ENCODE results near the gene IQUB.
"Not testable (repeated sequence)": the region's sequence is repeated elsewhere in the genome, so short reads cannot be mapped to it uniquely, and the experiment has no call there.

Gene IQUB

DNA sequence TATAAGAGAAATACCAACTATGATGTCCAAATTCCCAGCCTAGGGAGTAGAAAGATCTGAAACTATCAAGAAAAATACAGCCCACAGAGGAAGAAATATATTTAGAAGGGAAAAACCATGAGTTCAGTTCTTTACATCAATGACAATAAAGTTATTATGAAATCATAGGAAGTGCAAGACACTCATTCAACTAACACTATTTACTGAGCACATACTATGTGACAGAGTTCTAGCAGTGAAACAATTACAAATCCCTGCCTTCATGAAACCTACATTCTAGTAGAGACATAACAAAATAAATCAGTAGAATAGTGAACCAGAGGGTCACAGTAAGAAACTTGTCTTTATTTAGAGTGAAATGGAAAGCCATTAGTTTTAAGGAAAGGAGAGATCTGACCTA, 21.1 kb upstream of the IQUB start:
- Histone ChIP-seq H3K9me3 (ENCODE audit: insufficient read depth, low read length) (no peaks in the 10 kb centered on the region), H3F3A (ENCODE audit: insufficient read depth) (no peaks in the 10 kb centered on the region), H3K9me2 (replicated peaks; ENCODE audit: insufficient read depth, low read length) (no peaks in the 10 kb centered on the region), H3K27me3 (ENCODE audit: low read length) (no peaks in the 10 kb centered on the region), H3K79me2 (ENCODE audit: insufficient read depth, low read length) (peaks cover 16% of the 10 kb centered on the region), H3K9ac (ENCODE audit: low read length) (no peak overlapping the region), H3K4me3 (ENCODE audit: insufficient read depth, low read length, poor library complexity, severe bottlenecking) (no peak overlapping the region), H2AFZ (ENCODE audit: low read depth, low read length, severe bottlenecking) (no peak overlapping the region), H4K20me1 (ENCODE audit: low read depth, low read length) (no peaks in the 10 kb centered on the region), H3K36me3 (ENCODE audit: low read length) (no peaks in the 10 kb centered on the region), H3K27ac (ENCODE audit: low read depth, low read length) (no peak overlapping the region), H3K4me2 (ENCODE audit: low read depth, low read length, poor library complexity, severe bottlenecking) (peak overlapping the region; percentile 81)
- TF ChIP-seq EZH2phosphoT487 (conservative IDR thresholded peaks at IDR 0.05; ENCODE audit: low read length): no peak
- TF ChIP-seq, protein P1, sequence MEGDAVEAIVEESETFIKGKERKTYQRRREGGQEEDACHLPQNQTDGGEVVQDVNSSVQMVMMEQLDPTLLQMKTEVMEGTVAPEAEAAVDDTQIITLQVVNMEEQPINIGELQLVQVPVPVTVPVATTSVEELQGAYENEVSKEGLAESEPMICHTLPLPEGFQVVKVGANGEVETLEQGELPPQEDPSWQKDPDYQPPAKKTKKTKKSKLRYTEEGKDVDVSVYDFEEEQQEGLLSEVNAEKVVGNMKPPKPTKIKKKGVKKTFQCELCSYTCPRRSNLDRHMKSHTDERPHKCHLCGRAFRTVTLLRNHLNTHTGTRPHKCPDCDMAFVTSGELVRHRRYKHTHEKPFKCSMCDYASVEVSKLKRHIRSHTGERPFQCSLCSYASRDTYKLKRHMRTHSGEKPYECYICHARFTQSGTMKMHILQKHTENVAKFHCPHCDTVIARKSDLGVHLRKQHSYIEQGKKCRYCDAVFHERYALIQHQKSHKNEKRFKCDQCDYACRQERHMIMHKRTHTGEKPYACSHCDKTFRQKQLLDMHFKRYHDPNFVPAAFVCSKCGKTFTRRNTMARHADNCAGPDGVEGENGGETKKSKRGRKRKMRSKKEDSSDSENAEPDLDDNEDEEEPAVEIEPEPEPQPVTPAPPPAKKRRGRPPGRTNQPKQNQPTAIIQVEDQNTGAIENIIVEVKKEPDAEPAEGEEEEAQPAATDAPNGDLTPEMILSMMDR (IDR thresholded peaks at IDR 0.05; ENCODE audit: insufficient read depth, low read length, poor library complexity, severe bottlenecking): no peak

DNA sequence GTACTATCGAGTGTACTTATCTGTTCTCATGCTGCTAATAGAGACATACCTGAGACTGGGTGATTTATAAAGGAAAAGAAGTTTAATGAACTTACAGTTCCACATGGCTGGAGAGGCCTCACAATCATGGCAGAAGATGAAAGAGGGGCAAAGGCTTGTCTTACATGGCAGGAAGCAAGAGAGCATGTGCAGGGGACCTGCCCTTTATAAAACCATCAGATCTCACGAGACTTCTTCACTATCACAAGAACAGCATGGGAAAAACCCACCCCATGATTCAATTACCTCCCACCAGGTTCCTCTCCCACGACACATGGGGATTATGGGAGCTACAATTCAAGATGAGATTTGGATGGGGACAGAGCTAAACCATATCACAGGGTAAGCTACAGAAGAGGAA, 18.8 kb upstream of the IQUB start:
- Histone ChIP-seq H3K27me3 (ENCODE audit: low read length) (no peaks in the 10 kb centered on the region), H3K36me3 (ENCODE audit: low read length) (peaks cover 10% of the 10 kb centered on the region; the same call in 1 of the 2 replicates), H3K9me2 (replicated peaks; ENCODE audit: insufficient read depth, low read length) (no peaks in the 10 kb centered on the region), H3K4me2 (ENCODE audit: low read depth, low read length, poor library complexity, severe bottlenecking) (no peak overlapping the region), H3K27ac (ENCODE audit: low read depth, low read length) (no peak overlapping the region), H3K9ac (ENCODE audit: low read length) (no peak overlapping the region), H3F3A (ENCODE audit: insufficient read depth) (no peaks in the 10 kb centered on the region), H2AFZ (ENCODE audit: low read depth, low read length, severe bottlenecking) (no peak overlapping the region), H3K79me2 (ENCODE audit: insufficient read depth, low read length) (peaks cover 18% of the 10 kb centered on the region), H3K4me3 (ENCODE audit: insufficient read depth, low read length, poor library complexity, severe bottlenecking) (no peak overlapping the region), H4K20me1 (ENCODE audit: low read depth, low read length) (no peaks in the 10 kb centered on the region), H3K9me3 (ENCODE audit: insufficient read depth, low read length) (no peaks in the 10 kb centered on the region)
- no peak for TF ChIP-seq EZH2phosphoT487 (conservative IDR thresholded peaks at IDR 0.05; ENCODE audit: low read length)
- TF ChIP-seq, protein P1 (IDR thresholded peaks at IDR 0.05; ENCODE audit: insufficient read depth, low read length, poor library complexity, severe bottlenecking): no peak

DNA sequence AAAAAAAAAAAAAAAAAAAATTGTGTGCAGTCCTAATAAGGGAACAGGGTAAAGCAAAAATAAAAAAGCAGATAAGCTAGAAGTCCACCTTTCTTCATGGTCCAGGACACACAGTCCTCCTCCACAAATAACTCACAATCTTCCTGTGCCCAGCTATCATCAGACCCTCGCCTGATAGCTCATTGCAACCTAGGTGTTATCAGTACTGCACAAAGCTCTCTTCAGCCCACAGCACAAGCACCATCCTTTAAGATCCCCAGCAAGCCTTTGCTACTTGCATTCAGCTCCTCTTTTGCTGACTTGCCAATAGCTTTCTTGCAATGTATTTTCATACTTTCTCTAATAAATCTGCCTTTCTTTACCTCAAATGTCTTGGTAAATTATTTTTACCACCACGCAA, 18.2 kb upstream of the IQUB start:
- Histone ChIP-seq H3K4me3 (ENCODE audit: insufficient read depth, low read length, poor library complexity, severe bottlenecking) (no peak overlapping the region), H3K9me2 (replicated peaks; ENCODE audit: insufficient read depth, low read length) (no peaks in the 10 kb centered on the region), H3K79me2 (ENCODE audit: insufficient read depth, low read length) (peaks cover 23% of the 10 kb centered on the region), H3K36me3 (ENCODE audit: low read length) (peaks cover 11% of the 10 kb centered on the region; the same call in 1 of the 2 replicates), H3K4me2 (ENCODE audit: low read depth, low read length, poor library complexity, severe bottlenecking) (no peak overlapping the region), H3K27me3 (ENCODE audit: low read length) (no peaks in the 10 kb centered on the region), H4K20me1 (ENCODE audit: low read depth, low read length) (no peaks in the 10 kb centered on the region), H3F3A (ENCODE audit: insufficient read depth) (no peaks in the 10 kb centered on the region), H3K27ac (ENCODE audit: low read depth, low read length) (no peak overlapping the region), H3K9me3 (ENCODE audit: insufficient read depth, low read length) (no peaks in the 10 kb centered on the region), H3K9ac (ENCODE audit: low read length) (no peak overlapping the region), H2AFZ (ENCODE audit: low read depth, low read length, severe bottlenecking) (no peak overlapping the region)
- TF ChIP-seq, protein P1 (IDR thresholded peaks at IDR 0.05; ENCODE audit: insufficient read depth, low read length, poor library complexity, severe bottlenecking): no peak

DNA sequence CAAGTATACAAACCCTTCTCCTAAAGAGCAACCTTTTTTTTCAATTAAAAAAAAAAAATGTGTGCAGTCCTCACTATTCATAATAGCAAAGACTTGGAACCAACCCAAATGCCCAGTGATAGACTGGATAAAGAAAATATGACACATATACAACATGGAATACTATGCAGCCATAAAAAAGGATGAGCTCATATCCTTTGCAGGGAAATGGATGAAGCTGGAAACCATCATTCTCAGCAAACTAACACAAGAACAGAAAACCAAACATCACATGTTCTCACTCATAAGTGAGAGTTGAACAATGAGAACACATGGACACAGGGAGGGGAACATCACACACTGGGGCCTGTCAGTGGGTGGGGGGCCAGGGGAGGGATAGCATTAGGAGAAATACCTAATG, 17.7 kb upstream of the IQUB start:
- not testable (repeated sequence) for H4K20me1 ChIP-seq (ENCODE audit: low read depth, low read length); H3K9me2 ChIP-seq (replicated peaks; ENCODE audit: insufficient read depth, low read length); H2AFZ ChIP-seq (ENCODE audit: low read depth, low read length, severe bottlenecking); H3K27me3 ChIP-seq (ENCODE audit: low read length); H3K9ac ChIP-seq (ENCODE audit: low read length); H3F3A ChIP-seq (ENCODE audit: insufficient read depth); H3K9me3 ChIP-seq (ENCODE audit: insufficient read depth, low read length); H3K27ac ChIP-seq (ENCODE audit: low read depth, low read length); H3K4me2 ChIP-seq (ENCODE audit: low read depth, low read length, poor library complexity, severe bottlenecking); H3K4me3 ChIP-seq (ENCODE audit: insufficient read depth, low read length, poor library complexity, severe bottlenecking)
- Histone ChIP-seq H3K79me2 (ENCODE audit: insufficient read depth, low read length) (peaks cover 20% of the 10 kb centered on the region), H3K36me3 (ENCODE audit: low read length) (peaks cover 11% of the 10 kb centered on the region; the same call in 1 of the 2 replicates)

Data from SU-DHL-6 (cell line).